Nephron progenitor cell (in vitro differentiated cells): Measurements from ENCODE around the gene DDIT4.
"Not testable (repeated sequence)": the region's sequence is repeated elsewhere in the genome, so short reads cannot be mapped to it uniquely, and the experiment has no call there.

Experiments used
- DNase-seq: peaks from one replicate; pipeline ENCODE4 v3.0.0; 2021
- H3K27ac Mint-ChIP-seq: 2 replicates; pipeline ENCODE4 v1.8.0; 2021; ENCODE audit warnings: mild to moderate bottlenecking, moderate library complexity, mixed read lengths
- H3K27me3 Mint-ChIP-seq: 2 replicates; pipeline ENCODE4 v1.8.0; 2021; ENCODE audit warnings: mild to moderate bottlenecking, low read depth, mixed read lengths; ENCODE audit not compliant: poor library complexity
- H3K36me3 Mint-ChIP-seq: 2 replicates; pipeline ENCODE4 v1.8.0; 2021; ENCODE audit warnings: low read depth, mixed read lengths
- H3K4me1 Mint-ChIP-seq: 2 replicates; pipeline ENCODE4 v1.8.0; 2021; ENCODE audit warnings: mixed read lengths
- H3K4me3 Mint-ChIP-seq: 2 replicates; pipeline ENCODE4 v1.8.0; 2021; ENCODE audit warnings: mild to moderate bottlenecking, moderate library complexity, mixed read lengths
- H3K9me3 Mint-ChIP-seq: 2 replicates; pipeline ENCODE4 v1.8.0; 2021; ENCODE audit warnings: mild to moderate bottlenecking, moderate library complexity, mixed read lengths
- CTCF ChIP-seq: fragments of 200-600 bp; sonication (generic); IDR thresholded peaks from 2 replicates; pipeline ENCODE4 v1.5.0; 2021; ENCODE audit warnings: antibody characterized with exemption

DDIT4 gene

GRCh38 chr10:72273410-72274212, at the start of gene DDIT4:
Gene DDIT4 (plus strand): TSS chr10:72273924. CDS start chr10:72274217, 293 bp downstream.
- peak; percentile 98 for DNase-seq
- H3K27me3 Mint-ChIP-seq = no peaks in the 10 kb centered on the region
- peak within 1 kb of the TSS; percentile 94 for H3K4me3 Mint-ChIP-seq
- no peak for TF ChIP-seq CTCF
- H3K36me3 Mint-ChIP-seq = peaks cover 20% of the 10 kb centered on the region
- peak within 1 kb of the TSS; percentile 100 for H3K27ac Mint-ChIP-seq
- peaks cover 65% of the 10 kb centered on the region for H3K4me1 Mint-ChIP-seq
- no peaks in the 10 kb centered on the region for H3K9me3 Mint-ChIP-seq

GRCh38 chr10:72224191-72224590, 49.5 kb upstream of the DDIT4 start:
- H3K27me3 Mint-ChIP-seq, H3K4me3 Mint-ChIP-seq, H3K27ac Mint-ChIP-seq, H3K9me3 Mint-ChIP-seq, DNase-seq: not testable (repeated sequence)
- H3K4me1 Mint-ChIP-seq = peaks cover 46% of the 10 kb centered on the region
- H3K36me3 Mint-ChIP-seq = peaks cover 34% of the 10 kb centered on the region

GRCh38 chr10:72226418-72227027, 47.2 kb upstream of the DDIT4 start:
- Mint-ChIP-seq H3K4me1 (peaks cover 62% of the 10 kb centered on the region), H3K27me3 (peaks cover 3% of the 10 kb centered on the region)

GRCh38 chr10:72227826-72228225, 45.9 kb upstream of the DDIT4 start:
- Mint-ChIP-seq H3K27me3 (peaks cover 3% of the 10 kb centered on the region), H3K27ac (peak overlapping the region; percentile 87), H3K4me1 (peaks cover 58% of the 10 kb centered on the region), H3K36me3 (peaks cover 35% of the 10 kb centered on the region), H3K4me3 (no peak overlapping the region), H3K9me3 (no peaks in the 10 kb centered on the region)
- TF ChIP-seq CTCF = no peak
- no peak for DNase-seq

More at GRCh38 chr10:72226418-72227027, 47.2 kb upstream of the DDIT4 start:
- Mint-ChIP-seq H3K36me3 (peaks cover 33% of the 10 kb centered on the region), H3K4me3 (no peak overlapping the region), H3K27ac (no peak overlapping the region), H3K9me3 (no peaks in the 10 kb centered on the region)
- TF ChIP-seq CTCF = no peak
- no peak for DNase-seq

- Mint-ChIP-seq H3K4me3 (no peak overlapping the region), H3K4me1 (peaks cover 53% of the 10 kb centered on the region), H3K27me3 (no peaks in the 10 kb centered on the region), H3K36me3 (peaks cover 40% of the 10 kb centered on the region), H3K27ac (peak overlapping the region; percentile 87), H3K9me3 (no peaks in the 10 kb centered on the region)
- no peak for DNase-seq
- no peak for TF ChIP-seq CTCF
Observed at GRCh38 chr10:72228318-72228751, 45.4 kb upstream of the DDIT4 start.
